ENCODE measurements around the gene PKIG.

- TF ChIP-seq CTCF (IDR thresholded peaks at IDR 0.05; ENCODE audit: poor library complexity, severe bottlenecking), result no peak
- no peak for TF ChIP-seq POLR2AphosphoS5 (IDR thresholded peaks at IDR 0.05)
- no peak for TF ChIP-seq EZH2 (IDR thresholded peaks at IDR 0.05; ENCODE audit: borderline replicate concordance, insufficient read depth, low read length, poor library complexity, severe bottlenecking)
- no peak for TF ChIP-seq EP300 (conservative IDR thresholded peaks at IDR 0.05; ENCODE audit: poor library complexity, severe bottlenecking)
- TF ChIP-seq REST (IDR thresholded peaks at IDR 0.05; ENCODE audit: borderline replicate concordance), result no peak
- no peak for TF ChIP-seq TAF1 (IDR thresholded peaks at IDR 0.05; ENCODE audit: low read depth)
Measured at GRCh38 chr20:44635877-44636276, 53.5 kb downstream of the PKIG start.

All from neural cell (in vitro differentiated cells).